Right lung (tissue), 5 donors: ENCODE measurements around the gene YJU2. TPM values are rescaled to one million over a fixed set of nuclear protein-coding genes. Genes with fewer than 3 reads are reported as not detected.
"Not testable (repeated sequence)": the region's sequence is repeated elsewhere in the genome, so short reads cannot be mapped to it uniquely, and the experiment has no call there.

Experiments
- DNase-seq, 2 donors: peaks; one replicate each; pipeline ENCODE4 v3.0.0-alpha.2; 2013
- polyA plus RNA-seq, 5 donors: library from polyadenylated mRNA; unstranded; fragments of 120-200 nt; gene quantifications; one replicate each; pipeline versions ENCODE4 v1.2.1 to v1.2.3, GENCODE V29; 2013; ENCODE audit warnings: inconsistent platforms in 1 of 5, low replicate concordance in 1 of 5; ENCODE audit not compliant: insufficient read length in 5 of 5, insufficient read depth in 1 of 5

YJU2 gene
- polyA plus RNA-seq, 5 donors: 14.4 to 23.7 (median 17.6) TPM

- DNase-seq: no peak
These were observed 21.0 kb upstream of the YJU2 start for GRCh38 chr19:4225885-4226284.

DNA sequence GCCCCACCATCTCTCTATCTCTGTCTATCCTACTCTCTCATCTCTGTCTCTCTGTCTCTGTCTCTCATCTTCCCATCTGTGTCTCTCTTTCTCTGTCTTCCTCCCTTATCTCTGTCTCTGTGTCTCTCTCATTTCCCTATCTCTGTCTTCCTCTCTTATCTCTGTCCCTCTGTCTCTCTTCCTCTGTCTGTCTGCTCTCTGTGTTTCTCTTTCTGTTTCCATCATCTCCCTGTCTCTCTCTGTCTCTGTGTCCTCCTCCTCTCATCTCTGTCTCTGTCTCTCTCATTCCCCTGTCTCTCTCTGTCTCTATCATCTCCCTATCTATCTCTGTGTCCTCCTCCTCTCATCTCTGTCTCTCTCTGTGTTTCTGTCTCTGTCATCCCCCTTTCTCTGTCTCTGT, 19.1 kb upstream of the YJU2 start:
- DNase-seq: no peak

DNA sequence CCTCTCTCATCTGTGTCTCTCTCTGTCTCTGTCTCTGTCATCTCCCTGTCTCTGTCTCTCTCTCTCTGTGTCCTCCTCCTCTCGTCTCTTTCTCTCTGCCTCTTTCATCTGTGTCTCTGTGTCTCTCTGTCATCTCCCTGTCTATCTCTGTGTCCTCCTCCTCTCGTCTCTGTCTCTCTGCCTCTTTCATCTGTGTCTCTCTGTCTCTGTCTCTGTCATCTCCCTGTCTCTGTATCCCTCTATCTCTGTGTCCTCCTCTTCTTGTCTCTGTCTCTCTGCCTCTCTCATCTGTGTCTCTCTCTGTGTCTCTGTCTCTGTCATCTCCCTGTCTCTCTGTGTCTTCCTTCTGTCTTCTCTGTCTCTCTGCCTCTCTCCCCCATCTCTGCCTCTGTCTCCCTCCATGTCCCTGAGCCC, 18.1 kb upstream of the YJU2 start:
- no peak for DNase-seq

DNA sequence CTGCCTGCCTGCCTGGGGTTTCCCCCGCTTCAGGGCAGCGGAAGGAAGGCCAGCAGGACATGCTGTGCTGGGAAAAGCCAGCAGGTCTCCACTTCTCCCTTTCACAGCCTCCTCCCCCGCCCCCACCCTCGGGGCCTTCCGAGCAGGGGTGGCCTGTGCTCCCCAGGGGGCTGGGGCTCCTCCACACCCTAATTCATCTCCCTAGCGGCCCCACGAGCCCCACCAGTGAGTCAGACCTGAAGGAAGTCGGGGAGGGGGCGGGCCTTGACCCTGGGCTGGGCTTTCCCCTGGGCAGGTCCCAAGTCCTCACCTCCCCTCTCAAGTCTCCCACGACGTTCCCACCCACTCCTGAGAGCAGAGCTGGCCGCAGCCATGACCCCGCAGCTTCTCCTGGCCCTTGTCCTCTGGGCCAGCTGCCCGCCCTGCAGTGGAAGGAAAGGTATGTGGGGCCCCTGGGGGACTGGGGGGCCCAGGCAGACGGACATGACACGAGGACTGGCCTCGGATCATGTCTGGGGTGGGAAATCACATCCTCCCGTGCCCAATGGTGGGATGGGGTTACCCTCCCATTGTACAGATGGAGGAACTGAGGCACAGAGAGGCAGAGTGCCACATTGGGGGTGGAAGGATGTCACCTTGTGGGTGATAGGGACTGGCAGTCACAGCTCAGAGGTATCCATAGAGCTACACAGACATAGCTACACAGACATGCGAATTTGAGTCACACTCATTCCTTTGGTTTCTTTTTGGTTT, 17.5 kb upstream of the YJU2 start, which contains the start of gene EBI3:
Gene EBI3, plus strand, starts transcription at position 345 of the 753 bp plus-strand sequence. Its CDS starts 28 bp downstream, at position 373.
- DNase-seq: no peak

DNA sequence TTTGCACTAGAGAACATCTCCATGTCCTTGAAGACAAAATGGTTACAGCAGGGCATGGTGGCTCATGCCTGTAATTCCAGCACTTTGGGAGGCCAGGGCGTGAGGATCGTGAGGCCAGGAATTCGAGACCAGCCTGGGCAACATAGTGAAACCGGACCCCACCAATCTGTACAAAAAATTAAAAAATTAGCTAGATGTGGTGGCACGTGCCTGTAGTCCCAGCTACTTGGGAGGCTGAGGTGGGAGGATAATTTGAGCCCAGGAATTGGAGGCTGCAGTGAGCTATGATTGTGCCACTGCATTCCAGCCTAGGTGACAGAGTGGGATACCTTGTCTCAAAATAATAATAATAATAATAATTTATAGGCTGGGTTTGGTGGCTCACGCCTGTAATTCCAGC, 16.6 kb upstream of the YJU2 start:
- not testable (repeated sequence) for DNase-seq

DNA sequence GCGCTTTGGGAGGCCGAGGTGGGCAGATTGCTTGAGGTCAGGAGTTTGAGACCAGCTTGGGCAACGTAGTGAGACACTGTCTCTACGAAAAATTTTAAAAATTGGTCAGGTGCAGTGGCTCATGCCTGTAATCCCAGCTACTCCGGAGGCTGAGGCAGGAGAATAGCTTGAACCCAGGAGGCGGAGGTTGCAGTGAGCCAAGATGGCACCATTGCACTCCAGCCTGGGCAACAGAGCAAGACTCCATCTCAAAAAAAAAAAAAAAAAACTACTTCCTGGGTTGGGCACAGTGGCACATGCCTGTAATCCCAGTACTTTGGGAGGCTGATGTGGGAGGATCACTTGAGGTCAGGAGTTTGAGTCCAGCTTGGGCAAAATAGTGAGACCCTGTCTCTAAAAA, 15.4 kb upstream of the YJU2 start:
- not testable (repeated sequence) for DNase-seq

DNA sequence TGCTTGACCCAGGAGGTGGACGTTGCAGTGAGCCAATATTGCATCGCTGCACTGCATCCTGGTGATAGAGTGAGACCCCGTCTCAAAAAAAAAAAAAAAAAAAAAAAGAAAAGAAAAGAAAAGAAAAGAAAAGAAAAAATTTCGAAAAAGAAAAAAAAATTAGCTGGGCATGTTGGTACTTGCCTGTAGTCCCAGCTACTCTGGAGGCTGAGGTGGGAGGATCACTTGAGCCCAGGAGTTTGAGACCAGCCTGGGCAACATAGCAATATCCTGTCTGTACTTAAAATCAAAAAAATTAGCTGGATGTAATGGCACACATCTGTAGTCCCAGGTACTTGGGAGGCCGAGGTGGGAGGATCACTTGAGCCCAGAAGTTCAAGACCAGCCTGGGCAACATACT, 14.7 kb upstream of the YJU2 start:
- not testable (repeated sequence) for DNase-seq

DNA sequence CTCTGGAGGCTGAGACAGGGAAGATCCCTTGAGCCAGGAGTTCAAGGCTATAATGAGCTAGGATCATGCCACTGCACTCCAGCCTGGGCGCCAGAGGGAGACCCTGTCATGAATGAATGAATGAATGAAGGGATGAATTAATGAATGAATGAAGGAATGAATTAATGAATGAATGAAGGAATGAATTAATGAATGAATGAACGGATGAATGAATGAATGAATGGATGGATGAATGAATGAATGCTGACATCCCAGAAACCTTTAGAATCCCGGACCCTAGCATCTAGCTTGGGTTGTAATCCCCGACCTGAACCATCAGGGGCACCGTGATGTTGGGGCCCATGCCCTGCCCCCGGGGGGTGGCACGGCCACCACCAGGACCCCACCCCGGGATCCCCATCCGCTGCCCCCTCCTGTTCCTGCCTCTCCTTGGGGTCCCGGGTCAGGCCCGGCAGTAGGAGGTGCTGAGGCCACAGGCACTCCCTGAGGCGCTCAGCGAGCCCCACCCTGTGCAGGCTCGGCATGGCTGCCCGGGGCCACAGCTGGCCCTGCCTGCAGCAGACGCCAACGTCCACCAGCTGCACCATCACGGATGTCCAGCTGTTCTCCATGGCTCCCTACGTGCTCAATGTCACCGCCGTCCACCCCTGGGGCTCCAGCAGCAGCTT, 14.1 kb upstream of the YJU2 start:
- DNase-seq: no peak

- no peak for DNase-seq
These were observed 13.5 kb upstream of the YJU2 start for GRCh38 chr19:4233282-4233853.

DNA sequence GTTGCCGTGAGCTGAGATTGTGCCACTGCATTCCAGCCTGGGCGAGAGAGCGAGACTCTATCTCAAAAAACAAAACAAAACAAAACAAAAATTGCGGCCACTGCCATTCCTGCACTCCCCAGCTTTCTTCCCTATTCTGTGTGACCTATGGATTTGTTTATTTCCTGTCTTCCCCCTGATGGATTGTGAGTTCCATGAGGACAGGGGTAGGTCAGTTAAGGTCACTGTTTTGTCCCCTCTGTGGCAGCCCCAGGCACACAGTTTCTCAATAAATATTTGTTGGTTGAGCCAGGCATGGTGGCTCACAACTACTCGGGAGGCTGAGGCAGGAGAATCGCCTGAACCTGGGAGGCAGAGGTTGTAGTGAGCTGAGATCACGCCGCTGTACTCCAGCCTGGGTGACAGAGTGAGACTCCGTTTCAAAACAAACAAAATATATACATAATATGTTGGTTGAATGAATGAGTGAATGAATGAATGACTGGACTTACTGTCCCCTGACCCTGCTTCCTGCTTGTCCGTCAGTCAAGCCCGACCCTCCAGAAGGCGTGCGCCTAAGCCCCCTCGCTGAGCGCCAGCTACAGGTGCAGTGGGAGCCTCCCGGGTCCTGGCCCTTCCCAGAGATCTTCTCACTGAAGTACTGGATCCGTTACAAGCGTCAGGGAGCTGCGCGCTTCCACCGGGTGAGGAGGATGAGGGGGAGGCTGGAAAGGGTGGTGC, 12.6 kb upstream of the YJU2 start:
- no peak for DNase-seq

- no peak for DNase-seq
These were observed 12.0 kb upstream of the YJU2 start for GRCh38 chr19:4234862-4235201.

DNA sequence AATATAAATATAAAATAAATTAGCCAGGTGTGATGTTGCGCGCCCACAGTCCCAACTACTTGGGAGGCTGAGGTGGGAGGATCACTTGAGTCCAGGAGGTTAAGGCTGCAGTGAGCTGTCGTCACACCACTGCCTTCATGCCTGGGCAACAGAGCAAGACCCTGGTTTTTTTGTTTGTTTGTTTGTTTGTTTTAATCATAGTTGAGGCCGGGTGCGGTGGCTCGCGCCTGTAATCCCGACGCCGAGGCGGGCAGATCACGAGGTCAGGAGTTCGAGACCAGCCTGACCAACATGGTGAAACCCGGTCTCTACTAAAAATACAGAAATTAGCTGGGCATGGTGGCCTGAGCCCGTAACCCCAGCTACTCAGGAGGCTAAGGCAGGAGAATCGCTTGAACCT, 9.4 kb upstream of the YJU2 start:
- DNase-seq: not testable (repeated sequence)

GRCh38 chr19:4238831-4239230, 8.0 kb upstream of the YJU2 start:
- no peak for DNase-seq

DNA sequence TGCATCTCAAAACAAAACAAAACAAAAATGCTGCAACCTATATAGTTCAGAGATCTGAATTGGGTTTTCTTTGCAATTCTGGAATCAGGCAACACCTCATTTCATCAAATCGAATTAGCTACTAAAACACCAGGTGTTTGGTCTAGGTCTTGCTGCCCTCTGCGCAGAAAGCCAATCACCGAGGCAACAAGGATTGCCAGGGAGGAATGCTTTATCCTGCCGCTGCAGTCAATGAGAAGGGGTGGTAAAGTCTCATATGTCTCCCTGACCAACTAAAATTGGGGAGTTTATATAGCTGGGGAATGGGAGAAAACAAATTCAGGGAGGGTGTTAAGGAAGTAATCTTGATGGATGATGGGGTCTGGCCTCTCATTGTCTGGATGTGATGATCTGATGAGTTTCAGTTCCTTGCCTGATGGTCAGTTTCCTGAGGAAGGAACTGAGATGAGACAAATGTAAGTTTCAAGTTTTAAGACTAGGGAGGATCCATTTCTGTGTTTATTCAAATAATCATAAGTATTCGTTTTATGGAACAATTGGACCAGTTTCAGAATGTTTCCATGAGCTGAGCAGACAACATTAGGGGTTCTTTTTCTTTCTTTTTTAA, 5.0 kb upstream of the YJU2 start:
- DNase-seq: no peak

GRCh38 chr19:4245938-4246337, 942 bp upstream of the YJU2 start:
- DNase-seq: not testable (repeated sequence)

- no peak for DNase-seq
These were observed 9.7 kb downstream of the YJU2 start for GRCh38 chr19:4256563-4256962.

DNA sequence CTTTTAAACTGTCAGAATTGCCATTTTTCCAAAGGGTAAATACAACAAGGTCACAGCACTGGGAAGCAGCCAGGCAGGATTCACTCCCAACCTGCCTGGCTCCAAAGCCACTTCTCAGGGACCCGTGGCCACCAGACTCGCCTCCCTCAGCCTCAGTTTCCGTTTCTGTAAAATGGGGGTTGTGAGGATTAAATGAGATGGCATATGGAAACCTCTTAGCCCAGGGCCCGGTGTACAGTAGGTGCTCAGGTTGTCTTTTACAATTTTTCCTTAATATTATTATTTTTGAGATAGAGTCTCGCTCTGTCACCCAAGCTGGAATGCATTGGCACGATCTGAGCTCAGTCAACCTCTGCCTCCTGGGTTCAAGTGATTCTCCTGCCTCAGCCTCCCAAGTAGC, 10.1 kb downstream of the YJU2 start:
- no peak for DNase-seq

GRCh38 chr19:4258181-4258580, 11.3 kb downstream of the YJU2 start:
- DNase-seq: no peak

GRCh38 chr19:4260613-4261191, 13.8 kb downstream of the YJU2 start:
- DNase-seq: no peak

- no peak for DNase-seq
These were observed 17.9 kb downstream of the YJU2 start for GRCh38 chr19:4264812-4265211.

- DNase-seq: no peak
These were observed 19.5 kb downstream of the YJU2 start for GRCh38 chr19:4266253-4267000.
